Left lung (tissue), 10 donors: ENCODE results near the gene ENOX1. TPM values are rescaled to one million over a fixed set of nuclear protein-coding genes. Genes with fewer than 3 reads are reported as not detected.

ENCODE experiments used
- ATAC-seq: fragments of 200-7000 bp; cut with Tn5 transposase; one replicate; pipeline ENCODE4 v1.9.1; 2020; ENCODE audit warnings: moderate library complexity
- DNase-seq, 4 donors: peaks; one replicate each; pipeline ENCODE4 v3.0.0-alpha.2; 2013 to 2020
- H3K27ac ChIP-seq, 2 donors: fragments of 200-600 bp; sonication (generic) in 1 of 2; one replicate each; pipeline versions ENCODE4 v1.5.0 to v1.8.0; 2020 to 2021
- H3K27me3 ChIP-seq, 2 donors: fragments of 200-600 bp; sonication (generic) in 1 of 2; one replicate each; pipeline versions ENCODE4 v1.5.0 to v1.8.0; 2020 to 2021
- H3K36me3 ChIP-seq, 2 donors: fragments of 200-600 bp; sonication (generic) in 1 of 2; one replicate each; pipeline versions ENCODE4 v1.5.0 to v1.8.0; 2020 to 2021
- H3K4me1 ChIP-seq, 2 donors: fragments of 200-600 bp; one replicate each; pipeline ENCODE4 v1.8.0; 2021
- H3K4me3 ChIP-seq, 2 donors: fragments of 200-600 bp; sonication (generic) in 1 of 2; one replicate each; pipeline versions ENCODE4 v1.5.0 to v1.8.0; 2020 to 2021; ENCODE audit warnings: mild to moderate bottlenecking in 1 of 2
- H3K9me3 ChIP-seq, 2 donors: fragments of 200-600 bp; sonication (generic) in 1 of 2; one replicate each; pipeline versions ENCODE4 v1.5.0 to v1.8.0; 2020 to 2021
- intact Hi-C, 2 donors: fragments of 100-400 bp; cut with DNase I; formaldehyde crosslinking; loops; one replicate each; pipeline versions ENCODE4 v1.11.2 to v1.14.2; 2022
- polyA plus RNA-seq, 6 donors: library from polyadenylated mRNA; unstranded; fragments of 120-200 nt; gene quantifications; one replicate each; pipeline ENCODE4 v1.2.1, GENCODE V29; 2013; ENCODE audit not compliant: insufficient read length in 6 of 6
- total RNA-seq, 2 donors: library from RNA; stranded (reverse); fragmentation: NEBNext Ultra II Directional; extraction: Animal tissue kit (Norgen Biotek cat#: 25700); gene quantifications; one replicate each; pipeline ENCODE4 v1.2.1, GENCODE V29; 2021
- TF ChIP-seq, protein P1 (sequence below), 2 donors: fragments of 200-600 bp; sonication (generic) in 1 of 2; IDR thresholded peaks; one replicate each; pipeline versions ENCODE4 v1.5.0 to v1.8.0; 2021; ENCODE audit warnings: antibody characterized with exemption in 2 of 2
- donor health status: DM: no; HTN: yes; CAD: no.
- donor health status: DM: no; HTN: no; CAD: no.

Gene ENOX1
- total and polyA plus RNA-seq, 8 donors, result 1.5 to 9.0 (median 6.8) TPM

- no peak overlapping the region for H3K4me3 ChIP-seq
- no peaks in the 10 kb centered on the region for H3K27me3 ChIP-seq
- ATAC-seq (no peak), DNase-seq (no peak)
- no peaks in the 10 kb centered on the region for H3K4me1 ChIP-seq
- no peaks in the 10 kb centered on the region for H3K9me3 ChIP-seq
- H3K27ac ChIP-seq, result no peak overlapping the region
- intact Hi-C loops, result no loop called here
- no peaks in the 10 kb centered on the region for H3K36me3 ChIP-seq
- TF ChIP-seq, protein P1, sequence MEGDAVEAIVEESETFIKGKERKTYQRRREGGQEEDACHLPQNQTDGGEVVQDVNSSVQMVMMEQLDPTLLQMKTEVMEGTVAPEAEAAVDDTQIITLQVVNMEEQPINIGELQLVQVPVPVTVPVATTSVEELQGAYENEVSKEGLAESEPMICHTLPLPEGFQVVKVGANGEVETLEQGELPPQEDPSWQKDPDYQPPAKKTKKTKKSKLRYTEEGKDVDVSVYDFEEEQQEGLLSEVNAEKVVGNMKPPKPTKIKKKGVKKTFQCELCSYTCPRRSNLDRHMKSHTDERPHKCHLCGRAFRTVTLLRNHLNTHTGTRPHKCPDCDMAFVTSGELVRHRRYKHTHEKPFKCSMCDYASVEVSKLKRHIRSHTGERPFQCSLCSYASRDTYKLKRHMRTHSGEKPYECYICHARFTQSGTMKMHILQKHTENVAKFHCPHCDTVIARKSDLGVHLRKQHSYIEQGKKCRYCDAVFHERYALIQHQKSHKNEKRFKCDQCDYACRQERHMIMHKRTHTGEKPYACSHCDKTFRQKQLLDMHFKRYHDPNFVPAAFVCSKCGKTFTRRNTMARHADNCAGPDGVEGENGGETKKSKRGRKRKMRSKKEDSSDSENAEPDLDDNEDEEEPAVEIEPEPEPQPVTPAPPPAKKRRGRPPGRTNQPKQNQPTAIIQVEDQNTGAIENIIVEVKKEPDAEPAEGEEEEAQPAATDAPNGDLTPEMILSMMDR (IDR thresholded peaks at IDR 0.05), result no peak
Observed at GRCh38 chr13:43742911-43743310, 43.9 kb downstream of the ENOX1 start.

DNA sequence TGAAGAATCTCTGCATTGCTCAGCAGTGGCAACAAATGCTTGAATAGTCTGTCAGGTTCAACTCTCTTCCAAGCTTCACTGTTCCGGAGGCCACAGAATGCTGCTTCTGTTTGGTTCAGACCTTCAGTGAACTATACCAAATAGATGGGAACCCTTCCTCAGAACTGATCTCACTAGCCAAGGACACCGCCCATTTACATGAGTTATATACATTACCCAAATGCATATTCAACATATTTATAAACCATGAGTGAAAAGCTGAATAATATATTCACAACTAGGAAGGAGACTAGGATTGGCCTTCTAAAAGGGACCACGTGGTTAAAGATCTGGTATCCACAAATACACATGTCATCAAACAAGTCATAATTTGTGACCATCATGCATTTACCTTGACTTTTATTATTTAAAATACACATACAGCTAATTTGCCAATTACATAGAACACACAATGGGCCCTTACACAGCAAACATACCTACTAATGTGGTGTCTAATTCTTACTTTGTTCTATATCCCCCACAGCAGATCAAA, 49.3 kb downstream of the ENOX1 start:
- Histone ChIP-seq H3K27ac (no peak overlapping the region), H3K4me3 (no peak overlapping the region), H3K36me3 (no peaks in the 10 kb centered on the region), H3K9me3 (no peaks in the 10 kb centered on the region), H3K4me1 (no peaks in the 10 kb centered on the region), H3K27me3 (no peaks in the 10 kb centered on the region)
- TF ChIP-seq, protein P1 (IDR thresholded peaks at IDR 0.05), result no peak
- ATAC-seq (no peak), DNase-seq (no peak)
- intact Hi-C loops, result no loop called here

DNA sequence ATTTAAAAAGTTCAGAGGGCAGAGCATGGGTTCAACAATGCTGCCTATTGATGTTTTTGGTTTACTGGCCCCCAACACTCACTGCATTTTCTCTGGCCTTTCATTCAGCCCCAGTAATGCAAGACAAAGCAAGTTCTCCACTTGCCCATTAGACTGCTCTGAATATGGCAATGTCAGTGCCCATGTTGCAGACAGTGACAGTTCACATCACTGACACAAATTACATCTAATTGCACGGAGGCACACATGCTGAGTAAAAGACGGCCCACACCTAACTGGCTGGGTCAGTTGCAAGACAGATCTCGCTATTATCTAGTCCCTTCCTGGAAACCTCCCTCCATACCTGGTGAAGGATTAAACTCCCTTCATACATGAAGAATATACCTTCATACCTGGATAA, 54.0 kb downstream of the ENOX1 start:
- no peaks in the 10 kb centered on the region for H3K27me3 ChIP-seq
- H3K4me3 ChIP-seq, result no peak overlapping the region
- no peak for ATAC-seq
- no peaks in the 10 kb centered on the region for H3K9me3 ChIP-seq
- H3K36me3 ChIP-seq, result no peaks in the 10 kb centered on the region
- intact Hi-C loops, result no loop called here
- no peak for DNase-seq
- H3K4me1 ChIP-seq, result no peaks in the 10 kb centered on the region
- no peak overlapping the region for H3K27ac ChIP-seq
- TF ChIP-seq, protein P1 (IDR thresholded peaks at IDR 0.05), result no peak

DNA sequence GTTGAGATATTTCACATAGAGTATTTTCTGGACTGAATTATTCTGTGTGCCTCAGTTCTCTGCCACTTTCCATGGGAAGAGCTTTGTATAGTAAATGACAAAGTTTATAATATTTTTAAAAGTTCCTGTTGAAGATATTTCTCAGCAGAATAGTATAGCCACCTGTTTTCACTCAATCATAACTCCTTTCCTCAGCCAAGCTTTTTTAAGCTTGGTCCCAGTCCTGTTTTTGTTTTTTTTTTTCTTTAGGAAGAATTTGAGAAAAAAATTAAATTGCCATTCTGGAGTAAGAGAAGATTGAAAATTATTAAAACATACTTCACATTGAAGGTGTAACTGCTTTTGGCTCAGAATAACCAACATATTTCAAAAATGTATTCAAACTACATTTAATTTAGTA, 55.5 kb downstream of the ENOX1 start:
- Histone ChIP-seq H3K9me3 (no peaks in the 10 kb centered on the region), H3K27me3 (no peaks in the 10 kb centered on the region), H3K27ac (no peak overlapping the region), H3K4me1 (no peaks in the 10 kb centered on the region), H3K36me3 (no peaks in the 10 kb centered on the region), H3K4me3 (no peak overlapping the region)
- TF ChIP-seq, protein P1 (IDR thresholded peaks at IDR 0.05), result no peak
- no peak for ATAC-seq
- intact Hi-C loops, result no loop called here
- DNase-seq, result no peak

DNA sequence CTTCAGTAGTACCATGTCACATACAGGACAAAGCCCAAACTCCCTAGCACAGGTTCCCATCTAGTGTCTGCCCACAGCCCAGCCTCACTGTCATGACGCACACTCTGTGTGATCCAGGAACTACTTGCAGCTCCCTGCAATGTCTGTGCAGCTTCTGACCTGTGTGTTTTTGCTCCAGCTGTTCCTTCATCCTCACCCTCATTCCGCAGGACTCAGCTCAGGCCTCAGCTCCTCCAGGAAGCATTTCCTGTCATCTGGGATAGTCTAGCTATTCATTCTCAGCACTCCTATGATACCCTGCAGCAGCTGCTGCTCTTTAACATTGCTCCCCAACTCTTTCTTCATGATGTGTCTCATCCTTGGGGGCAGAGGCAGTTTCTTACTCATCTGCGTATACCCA, 56.1 kb downstream of the ENOX1 start:
- intact Hi-C loops, result no loop called here
- no peak for ATAC-seq
- Histone ChIP-seq H3K36me3 (no peaks in the 10 kb centered on the region), H3K4me1 (no peaks in the 10 kb centered on the region), H3K27ac (no peak overlapping the region), H3K4me3 (no peak overlapping the region), H3K27me3 (no peaks in the 10 kb centered on the region), H3K9me3 (no peaks in the 10 kb centered on the region)
- TF ChIP-seq, protein P1 (IDR thresholded peaks at IDR 0.05), result no peak
- no peak for DNase-seq
